ENCODE measurements around the gene KREMEN1. TPM values are rescaled to one million over a fixed set of nuclear protein-coding genes. Genes with fewer than 3 reads are reported as not detected.

KREMEN1 gene
- total RNA-seq, 1 experiment from 2014 or later, result 2.7 TPM

- CTCF ChIA-PET, result no interaction called here
These were observed 135.0 kb downstream of the KREMEN1 start for GRCh38 chr22:29207562-29208501.

GRCh38 chr22:29208502-29208862, 135.6 kb downstream of the KREMEN1 start:
- intact Hi-C loops (cut with micrococcal nuclease), result no loop called here
- Histone ChIP-seq H2AFZ (ENCODE audit: low read length) (no peak overlapping the region), H3K36me3 (ENCODE audit: low read depth, low read length) (no peaks in the 10 kb centered on the region), H4K20me1 (ENCODE audit: low read length) (no peaks in the 10 kb centered on the region), H3K9me2 (replicated peaks; ENCODE audit: low read length) (no peaks in the 10 kb centered on the region), H3K9me3 (ENCODE audit: low read length) (no peaks in the 10 kb centered on the region), H3K4me1 (ENCODE audit: insufficient read depth, low read length) (no peaks in the 10 kb centered on the region), H3F3A (ENCODE audit: low read length, unreplicated experiment) (no peaks in the 10 kb centered on the region), H3K79me2 (ENCODE audit: low read length) (no peaks in the 10 kb centered on the region), H3K27ac (ENCODE audit: low read length) (no peak overlapping the region), H3K4me3 (ENCODE audit: low read length) (no peak overlapping the region), H3K4me2 (ENCODE audit: low read length) (no peak overlapping the region), H3K9ac (ENCODE audit: low read length) (no peak overlapping the region), H3K27me3 (ENCODE audit: low read length) (no peaks in the 10 kb centered on the region)
- no peak for ATAC-seq
- TF ChIP-seq EZH2 (IDR thresholded peaks at IDR 0.05; ENCODE audit: low read length, unreplicated experiment), result no peak
- no peak for TF ChIP-seq EZH2phosphoT487 (IDR thresholded peaks at IDR 0.05; ENCODE audit: borderline replicate concordance, low read length)
- TF ChIP-seq CTCF (conservative IDR thresholded peaks at IDR 0.05; ENCODE audit: low read depth, low read length), result no peak
- no peak for DNase-seq
- ChIA-PET POLR2A (ENCODE audit: unreplicated experiment) (no interaction called here), CTCF (no interaction called here)
- BruUV-seq (replicated peaks), result no TSS peak

More at GRCh38 chr22:29207562-29208501, 135.0 kb downstream of the KREMEN1 start:
- Histone ChIP-seq H3K9me3 (ENCODE audit: low read length) (no peaks in the 10 kb centered on the region), H3K4me1 (ENCODE audit: insufficient read depth, low read length) (no peaks in the 10 kb centered on the region), H4K20me1 (ENCODE audit: low read length) (no peaks in the 10 kb centered on the region), H2AFZ (ENCODE audit: low read length) (no peak overlapping the region), H3K9me2 (replicated peaks; ENCODE audit: low read length) (no peaks in the 10 kb centered on the region), H3K4me3 (ENCODE audit: low read length) (no peak overlapping the region), H3K4me2 (ENCODE audit: low read length) (no peak overlapping the region), H3F3A (ENCODE audit: low read length, unreplicated experiment) (no peaks in the 10 kb centered on the region), H3K27me3 (ENCODE audit: low read length) (no peaks in the 10 kb centered on the region), H3K27ac (ENCODE audit: low read length) (no peak overlapping the region), H3K36me3 (ENCODE audit: low read depth, low read length) (no peaks in the 10 kb centered on the region), H3K79me2 (ENCODE audit: low read length) (no peaks in the 10 kb centered on the region), H3K9ac (ENCODE audit: low read length) (no peak overlapping the region)
- intact Hi-C loops (cut with micrococcal nuclease), result no loop called here
- no TSS peak for BruUV-seq (replicated peaks)
- ATAC-seq, result no peak
- POLR2A ChIA-PET (ENCODE audit: unreplicated experiment), result no interaction called here
- TF ChIP-seq CTCF (conservative IDR thresholded peaks at IDR 0.05; ENCODE audit: low read depth, low read length) (no peak), EZH2 (IDR thresholded peaks at IDR 0.05; ENCODE audit: low read length, unreplicated experiment) (no peak), EZH2phosphoT487 (IDR thresholded peaks at IDR 0.05; ENCODE audit: borderline replicate concordance, low read length) (no peak)
- no peak for DNase-seq

Measured in PC-3 (cell line).